OCI-LY7 (cell line): ENCODE data around the gene TOR1A. TPM values are rescaled to one million over a fixed set of nuclear protein-coding genes. Genes with fewer than 3 reads are reported as not detected.

Source experiments
- BruUV-seq: library from RNA; stranded (reverse); fragments of 400-500 nt; replicated peaks from 2 replicates; lab custom pipeline; 2021; lab: Mats Ljungman, UMichigan
- CTCF ChIA-PET: fragments of 300-600 bp; sonication (Branson Sonifier 250); formaldehyde crosslinking; loops from one replicate; lab custom pipeline; 2022; ENCODE audit warnings: antibody characterized with exemption; ENCODE audit not compliant: unreplicated experiment; lab: Charles Lee
- POLR2A ChIA-PET: fragments of 300-600 bp; sonication (Branson Sonifier 250); formaldehyde crosslinking; loops from one replicate; lab custom pipeline; 2022; ENCODE audit warnings: antibody characterized with exemption; lab: Charles Lee
- DNase-seq: peaks from one replicate; pipeline ENCODE4 v3.0.0-alpha.2; 2015; ENCODE audit warnings: low spot score
- H2AFZ ChIP-seq: fragments of 200-600 bp; sonication (generic), shearing (Covaris generic); 2 replicates; pipeline ENCODE4 v1.6.1; 2014; ENCODE audit warnings: mild to moderate bottlenecking, antibody characterized with exemption, low read length, moderate library complexity
- H3K27ac ChIP-seq: fragments of 200-600 bp; sonication (generic); 2 replicates; pipeline ENCODE4 v1.5.1; 2014; ENCODE audit warnings: mixed run types, low read depth, mild to moderate bottlenecking, moderate library complexity, low read length, inconsistent platforms; ENCODE audit not compliant: poor library complexity, severe bottlenecking
- H3K36me3 ChIP-seq: fragments of 200-600 bp; sonication (generic); 2 replicates; pipeline ENCODE4 v1.6.1; 2014; ENCODE audit warnings: mild to moderate bottlenecking, antibody characterized with exemption, low read length, moderate library complexity, mixed read lengths; ENCODE audit not compliant: insufficient read depth
- H3K4me1 ChIP-seq: fragments of 200-600 bp; sonication (generic); 2 replicates; pipeline ENCODE4 v1.5.1; 2014; ENCODE audit warnings: mild to moderate bottlenecking, low read length; ENCODE audit not compliant: insufficient read depth, poor library complexity, severe bottlenecking
- H3K4me2 ChIP-seq: fragments of 200-600 bp; sonication (generic); 2 replicates; pipeline ENCODE4 v1.6.1; 2014; ENCODE audit warnings: mild to moderate bottlenecking, low read length
- H3K4me3 ChIP-seq: fragments of 200-600 bp; sonication (generic); 2 replicates; pipeline ENCODE4 v1.5.1; 2014; ENCODE audit warnings: mild to moderate bottlenecking, low read depth, low read length; ENCODE audit not compliant: poor library complexity, severe bottlenecking
- H3K79me2 ChIP-seq: fragments of 200-600 bp; sonication (generic); 2 replicates; pipeline ENCODE4 v1.6.1; 2016; ENCODE audit warnings: low read depth, mild to moderate bottlenecking, low read length, moderate library complexity, mixed read lengths; ENCODE audit not compliant: insufficient read depth
- H3K9me2 ChIP-seq: fragments of 200-600 bp; sonication (generic); 2 replicates; pipeline ENCODE4 v1.6.1; 2016; ENCODE audit warnings: mild to moderate bottlenecking, low read length, mixed read lengths; ENCODE audit not compliant: insufficient read depth
- H3K9me3 ChIP-seq: fragments of 200-600 bp; sonication (generic); 2 replicates; pipeline ENCODE4 v1.6.1; 2014; ENCODE audit warnings: mild to moderate bottlenecking, mixed run types, low read length, mixed read lengths
- H4K20me1 ChIP-seq: fragments of 200-600 bp; sonication (generic); 2 replicates; pipeline ENCODE4 v1.6.1; 2014; ENCODE audit warnings: mild to moderate bottlenecking, antibody characterized with exemption, low read length, moderate library complexity, mixed read lengths; ENCODE audit not compliant: insufficient read depth
- CTCF ChIP-seq: fragments of 200-600 bp; sonication (generic); conservative IDR thresholded peaks from 2 replicates; pipeline ENCODE4 v1.5.1; 2014; ENCODE audit warnings: mild to moderate bottlenecking, antibody characterized with exemption, low read length, moderate library complexity, mixed read lengths
- EZH2phosphoT487 ChIP-seq: fragments of 200-600 bp; sonication (generic); IDR thresholded peaks from 2 replicates; pipeline ENCODE4 v1.6.1; 2018; ENCODE audit warnings: low read depth, borderline replicate concordance, mild to moderate bottlenecking, mixed run types, antibody characterized with exemption, low read length, moderate library complexity, mixed read lengths
- intact Hi-C: fragments of 100-400 bp; cut with micrococcal nuclease; formaldehyde crosslinking; loops from one replicate; pipeline ENCODE4 v1.10.0; 2022; ENCODE audit not compliant: unreplicated experiment
- total RNA-seq, 2 experiments: library from RNA; depleted of rRNA in 1 of 2; stranded (reverse); fragments of >200 nt in 1 of 2; shearing (Covaris generic) in 1 of 2; gene quantifications; 2 replicates each; pipeline ENCODE4 v1.2.3, GENCODE V29; 2014 to 2022

Gene TOR1A
- total RNA-seq, 2 experiments from 2014 or later = 32.7 to 37.0 TPM

- no TSS peak for BruUV-seq
- Histone ChIP-seq H3K4me2 (no peak overlapping the region), H3K27ac (no peak overlapping the region), H3K9me2 (no peaks in the 10 kb centered on the region), H3K79me2 (no peaks in the 10 kb centered on the region), H3K36me3 (peaks cover 6% of the 10 kb centered on the region; the same call in 1 of the 2 replicates), H2AFZ (no peak overlapping the region), H4K20me1 (no peaks in the 10 kb centered on the region), H3K4me1 (no peaks in the 10 kb centered on the region), H3K9me3 (no peaks in the 10 kb centered on the region), H3K4me3 (no peak overlapping the region)
- intact Hi-C loops = no loop called here
- TF ChIP-seq EZH2phosphoT487 = no peak
- TF ChIP-seq CTCF = no peak
- ChIA-PET POLR2A (interaction anchor here (0.6 kb wide), 1 partner anchor 23 kb away, joined by 5 read pairs; no protein-coding TSS in a partner anchor), CTCF (no interaction called here)
- no peak for DNase-seq
Measured at GRCh38 chr9:129869585-129870501, 45.9 kb upstream of the TOR1A start.

- Histone ChIP-seq H3K27ac (no peak overlapping the region), H3K36me3 (peaks cover 8% of the 10 kb centered on the region; the same call in 1 of the 2 replicates), H3K4me2 (no peak overlapping the region), H3K9me2 (no peaks in the 10 kb centered on the region), H3K4me1 (no peaks in the 10 kb centered on the region), H3K9me3 (no peaks in the 10 kb centered on the region), H3K79me2 (no peaks in the 10 kb centered on the region), H3K4me3 (no peak overlapping the region), H4K20me1 (no peaks in the 10 kb centered on the region), H2AFZ (no peak overlapping the region)
- CTCF ChIA-PET = no interaction called here
- TF ChIP-seq EZH2phosphoT487 (no peak), CTCF (no peak)
- POLR2A ChIA-PET = no interaction called here
- BruUV-seq = no TSS peak
- DNase-seq = no peak
- intact Hi-C loops = no loop called here
Measured at GRCh38 chr9:129868872-129869486, 45.0 kb upstream of the TOR1A start.
